Activated gamma-delta T cell treated with anti-CD3 and anti-CD28 coated beads, Interleukin-2, amount 50 U/mL, for 16 hours (primary cell): ENCODE data around the gene AKNA.
A peak's percentile ranks its signal among the peaks of the same experiment; 100 is the strongest.

Experiments
- DNase-seq: peaks from one replicate; pipeline ENCODE4 v3.0.0-alpha.2; 2020; ENCODE audit warnings: low read depth

The AKNA gene

DNA sequence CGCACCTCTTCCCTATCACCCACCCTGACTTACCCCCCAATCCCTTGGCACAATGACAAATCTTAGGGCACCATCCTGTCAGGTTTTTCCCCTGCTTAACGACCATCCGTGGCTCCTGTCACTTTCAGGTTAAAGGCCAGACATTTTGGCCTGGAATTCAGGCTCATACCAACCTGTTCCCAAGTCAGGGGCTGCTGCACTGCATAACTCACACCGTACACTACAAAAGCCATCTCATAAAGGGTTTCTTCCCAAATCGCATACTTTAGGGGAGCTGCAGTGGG is 7.5 kb upstream of the AKNA start:
- no peak for DNase-seq

- DNase-seq, result no peak
Measured at GRCh38 chr9:114394523-114395333, 6.9 kb upstream of the AKNA start.

DNA sequence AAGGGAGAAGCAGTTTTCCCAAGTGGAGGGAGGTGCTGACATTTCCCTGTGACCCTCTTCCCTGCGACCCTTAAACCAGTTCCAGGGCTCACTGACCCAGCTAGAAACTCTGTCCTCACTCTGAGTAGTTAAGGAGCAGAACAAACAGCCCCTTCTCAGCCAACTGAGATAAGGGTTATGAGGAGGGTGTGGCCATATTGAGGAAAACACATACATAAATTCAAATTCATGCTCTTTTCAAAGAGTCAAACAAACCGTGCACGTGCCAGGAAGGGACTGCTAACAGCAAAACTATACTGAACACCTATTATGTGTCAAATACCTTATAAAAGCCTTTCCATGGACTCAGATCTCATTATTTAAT is 4.9 kb upstream of the AKNA start:
- no peak for DNase-seq

- DNase-seq, result no peak
Measured at GRCh38 chr9:114390952-114391351, 3.2 kb upstream of the AKNA start.

GRCh38 chr9:114389612-114390368 is 2.0 kb upstream of the AKNA start:
- no peak for DNase-seq

GRCh38 chr9:114388764-114389375 is 1.1 kb upstream of the AKNA start:
- DNase-seq, result no peak

GRCh38 chr9:114388357-114388682 is 538 bp upstream of the AKNA start:
- DNase-seq, result no peak

DNA sequence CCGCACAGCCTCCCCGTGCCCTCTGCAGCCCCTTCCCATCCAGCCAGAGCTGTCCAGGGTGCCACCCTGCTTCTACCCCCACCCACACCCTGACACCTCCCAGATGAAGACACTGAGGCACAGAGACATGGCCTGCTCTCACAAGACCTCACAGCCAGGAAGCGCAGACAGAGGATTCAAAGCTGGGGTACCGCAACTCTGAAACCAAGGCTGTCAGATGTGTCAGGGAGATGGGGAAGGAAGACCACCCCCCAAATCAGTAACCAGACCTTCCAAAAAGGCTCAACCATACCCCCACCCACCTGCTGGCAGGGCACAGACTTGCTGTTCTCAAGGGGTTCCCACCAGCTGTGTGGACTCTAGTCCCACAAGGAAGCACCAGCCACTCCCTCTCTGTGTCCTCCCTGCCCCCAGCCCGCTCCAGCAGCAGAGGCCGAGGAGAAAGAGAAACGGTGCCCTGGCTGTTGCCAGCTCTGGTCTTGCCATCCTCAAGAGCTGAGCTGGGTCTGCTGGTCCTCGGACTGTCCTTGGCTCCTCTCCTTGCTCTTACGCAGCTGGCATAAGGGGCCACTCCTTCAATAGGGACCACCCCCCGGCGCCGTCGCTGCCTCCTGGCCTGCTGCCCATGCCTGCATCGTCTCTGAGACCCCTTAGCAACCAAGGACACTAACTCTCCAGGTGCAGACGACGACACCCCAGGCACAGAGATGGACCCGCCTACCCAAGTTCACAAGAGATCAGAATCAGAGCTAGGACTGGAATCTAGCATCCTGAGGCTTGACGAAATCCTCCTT is 699 bp downstream of the AKNA start:
- no peak for DNase-seq

- no peak for DNase-seq
Measured at GRCh38 chr9:114386361-114386885, 1.4 kb downstream of the AKNA start.

DNA sequence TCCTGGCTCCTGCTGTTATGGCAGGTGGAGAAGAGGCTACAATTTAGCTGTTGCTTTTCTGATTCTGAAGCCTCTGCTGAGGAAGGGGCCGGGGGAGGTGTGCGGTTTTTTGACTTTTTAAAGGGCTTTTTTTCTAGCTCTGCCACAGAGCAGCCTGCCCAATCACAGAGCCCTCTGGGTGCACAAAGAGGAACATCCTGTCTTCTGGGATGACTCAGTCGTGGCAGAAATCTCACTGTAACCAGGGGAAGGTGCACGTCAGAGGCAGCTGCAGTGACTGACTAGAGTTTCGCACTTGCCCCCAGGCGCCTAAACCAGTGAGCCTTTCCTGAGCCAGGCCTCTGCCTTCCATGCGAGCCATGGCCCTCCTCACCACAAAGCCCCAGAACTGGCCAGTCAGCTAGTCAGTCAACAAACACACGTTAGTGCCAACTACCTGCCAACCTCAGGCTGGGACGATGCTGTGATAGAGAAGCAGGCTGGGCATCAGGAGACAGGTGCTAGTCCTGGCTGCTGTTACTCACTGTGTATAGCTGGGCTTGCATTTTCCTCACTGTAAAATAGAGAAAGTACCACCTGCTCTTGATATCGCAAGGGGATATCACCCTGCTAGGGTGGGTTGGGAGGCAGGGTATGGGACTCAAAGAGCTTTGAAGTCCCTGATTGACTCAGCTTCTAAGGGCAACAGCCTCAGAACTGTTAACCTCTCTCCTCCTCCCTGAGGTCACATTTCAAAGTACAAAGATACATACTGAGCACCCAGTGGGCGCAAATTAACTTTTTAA is 2.2 kb downstream of the AKNA start:
- DNase-seq, result peak; percentile 86

GRCh38 chr9:114384836-114385396 is 2.9 kb downstream of the AKNA start:
- no peak for DNase-seq

DNA sequence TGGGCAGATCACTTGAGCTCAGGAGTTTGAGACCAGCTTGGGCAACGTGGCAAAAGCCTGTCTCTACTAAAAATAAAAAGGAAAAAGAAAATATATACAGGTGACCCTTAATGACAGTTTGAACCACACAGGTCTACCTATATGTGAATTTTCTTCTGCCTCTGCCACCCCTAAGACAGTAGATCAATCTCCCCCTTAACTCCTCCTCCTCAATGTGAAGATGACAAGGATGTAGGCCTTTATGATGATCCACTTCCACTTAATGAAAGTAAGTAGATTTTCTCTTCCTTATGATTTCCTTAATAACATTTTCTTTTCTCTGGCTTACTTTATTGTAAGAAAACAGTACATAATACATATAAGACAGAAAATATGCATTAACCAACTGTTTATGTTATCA is 3.4 kb downstream of the AKNA start:
- no peak for DNase-seq

DNA sequence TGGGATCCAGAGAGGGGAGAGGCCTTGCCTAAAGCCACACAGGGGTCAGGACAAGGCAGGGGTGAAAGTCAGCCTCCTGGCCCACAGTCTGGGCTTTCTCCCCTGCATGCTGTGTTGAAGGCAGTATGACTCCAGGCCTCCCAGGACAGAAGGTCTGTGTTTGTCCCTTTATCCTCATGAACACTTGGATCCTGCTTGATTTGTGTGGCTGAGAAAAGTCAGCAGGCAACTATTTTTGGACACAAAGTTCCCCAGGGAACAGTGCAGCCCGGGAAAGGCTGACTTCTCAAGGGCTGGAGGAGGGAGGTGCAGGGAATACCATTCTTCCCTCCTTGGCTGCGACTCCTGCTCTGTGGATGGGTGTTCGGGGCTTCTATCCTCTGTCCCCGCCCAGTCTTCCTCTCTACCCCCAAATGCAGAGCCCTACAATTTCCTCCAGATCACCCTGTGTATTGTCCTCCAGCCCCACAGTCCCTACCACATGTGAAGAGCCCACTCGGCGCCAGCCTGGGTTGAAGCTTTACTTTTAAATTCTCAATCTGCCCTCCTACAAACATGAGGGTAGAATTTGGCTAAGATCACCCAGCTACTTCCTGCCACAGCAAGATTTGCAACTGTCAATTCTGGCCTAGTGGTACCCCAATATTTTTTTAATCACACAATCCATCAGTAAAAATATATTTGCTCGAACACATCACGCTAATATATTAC is 4.1 kb downstream of the AKNA start:
- no peak for DNase-seq

- peak; percentile 62 for DNase-seq
Measured at GRCh38 chr9:114382699-114383520, 4.9 kb downstream of the AKNA start.

DNA sequence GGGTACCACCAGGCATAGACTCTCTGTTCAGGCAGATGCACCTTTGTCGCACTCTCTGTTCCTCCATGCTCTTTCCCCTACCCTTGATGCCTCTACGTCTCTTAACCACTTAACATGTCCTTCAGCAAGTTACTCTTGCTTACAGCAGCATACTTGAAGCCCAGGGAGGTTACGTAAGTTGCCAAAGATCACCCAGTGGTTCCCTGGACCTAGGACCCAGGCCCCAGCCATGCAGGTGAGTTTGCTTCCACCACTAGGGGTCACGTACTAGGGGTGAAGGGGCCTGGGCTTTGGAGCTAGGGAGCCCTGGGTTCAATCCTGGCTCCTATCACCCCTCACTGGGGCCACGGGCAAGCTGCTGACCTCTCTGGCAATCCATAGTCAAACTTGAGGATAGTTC is 8.9 kb downstream of the AKNA start:
- DNase-seq, result no peak

GRCh38 chr9:114378016-114378415 is 9.8 kb downstream of the AKNA start:
- DNase-seq, result no peak

DNA sequence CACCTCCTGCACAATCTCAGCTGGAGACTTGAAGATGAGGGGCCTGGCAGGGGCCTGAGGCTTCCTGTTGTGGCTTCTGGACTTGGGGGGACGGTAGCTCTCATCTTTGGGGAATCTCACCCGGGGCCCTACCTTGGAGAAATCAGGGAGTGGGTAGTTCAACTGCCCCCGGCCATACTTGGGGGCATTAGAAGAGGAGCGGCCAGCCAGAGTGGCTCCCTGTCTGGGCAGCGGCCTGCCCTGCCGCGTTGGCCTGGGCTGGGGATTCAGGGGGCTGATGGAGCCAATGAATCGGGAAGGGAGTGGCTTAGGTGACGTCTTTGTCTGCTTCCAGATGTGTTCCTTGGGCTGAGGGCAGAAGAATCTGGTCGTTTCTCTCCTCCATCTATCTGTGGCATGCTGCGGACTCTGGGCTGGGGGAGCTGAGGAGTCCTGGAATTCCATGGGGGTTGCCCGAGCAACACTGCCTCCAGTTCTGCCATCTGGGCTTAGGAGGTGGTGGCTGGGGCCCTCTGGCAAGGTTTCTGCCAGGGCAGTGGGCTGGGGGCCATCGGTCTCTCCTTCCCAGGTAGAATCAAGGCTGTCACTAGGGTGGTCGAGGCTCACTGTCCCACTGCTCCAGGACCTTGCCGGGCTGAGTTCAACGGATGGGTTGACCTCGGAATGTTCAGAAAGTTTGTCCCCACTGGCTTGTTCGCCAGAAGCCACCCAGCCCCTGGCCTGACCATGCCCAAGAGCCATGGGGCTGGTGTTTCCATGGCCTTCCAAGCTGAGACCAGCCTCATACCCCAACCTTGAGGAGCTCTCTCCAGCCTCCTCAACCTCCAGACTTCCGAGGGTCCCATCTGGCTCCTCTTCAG is 11.0 kb downstream of the AKNA start:
- no peak for DNase-seq

GRCh38 chr9:114375386-114376175 is 12.2 kb downstream of the AKNA start:
- DNase-seq, result no peak
